ENCODE measurements around the gene TRIM62. TPM values are rescaled to one million over a fixed set of nuclear protein-coding genes. Genes with fewer than 3 reads are reported as not detected.
"Not testable (repeated sequence)": the region's sequence is repeated elsewhere in the genome, so short reads cannot be mapped to it uniquely, and the experiment has no call there.

The TRIM62 gene
- polyA plus RNA-seq, 4 donors, result 2.4 to 3.6 (median 2.8) TPM

DNA sequence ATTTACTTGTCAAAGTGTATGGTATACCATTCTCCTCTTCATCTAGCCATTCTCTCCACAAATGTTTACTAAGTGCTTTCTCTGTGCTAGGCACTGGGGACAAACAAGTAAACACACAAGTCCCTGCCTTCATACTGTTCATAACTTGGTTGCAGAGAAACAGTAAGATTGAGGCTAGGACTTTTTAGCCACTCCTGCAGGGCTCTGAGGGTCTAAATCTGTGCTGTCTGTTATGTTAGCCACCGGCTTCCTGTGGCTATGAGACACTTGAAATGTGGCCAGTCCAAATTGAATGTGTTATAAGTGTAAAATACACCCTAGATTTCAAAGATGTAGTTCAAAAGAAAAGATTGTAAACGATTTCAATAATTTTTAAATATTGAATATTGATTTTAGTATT, 50.7 kb downstream of the TRIM62 start:
- H3K4me1 ChIP-seq (ENCODE audit: control insufficient read depth in 3 of 3, insufficient read depth in 2 of 3, low read depth in 1 of 3, low read length in 2 of 3), result peaks cover 0 to 5% (median 4%) of the 10 kb centered on the region in 3 donors
- H3K9me3 ChIP-seq (ENCODE audit: control insufficient read depth in 2 of 2, insufficient read depth in 1 of 2, low read depth in 1 of 2, low read length in 1 of 2), result no peaks in the 10 kb centered on the region
- no peak overlapping the region for H3K27ac ChIP-seq (ENCODE audit: low read depth in 1 of 3, low read length in 2 of 3)
- H3K4me3 ChIP-seq (ENCODE audit: low read depth in 1 of 3, low read length in 3 of 3), result no peak overlapping the region
- DNase-seq (no peak), FAIRE-seq (no peak)
- H3K27me3 ChIP-seq (ENCODE audit: control insufficient read depth in 3 of 3, insufficient read depth in 3 of 3, low read length in 3 of 3), result peaks cover 0 to 2% (median 0%) of the 10 kb centered on the region in 3 donors
- H3K36me3 ChIP-seq (ENCODE audit: control insufficient read depth in 3 of 3, insufficient read depth in 2 of 3, low read depth in 1 of 3, low read length in 3 of 3), result no peaks in the 10 kb centered on the region
- 76 to 83% (median 82%) methylated on average over 2 of the region's 2 CpGs for WGBS, 3 donors

DNA sequence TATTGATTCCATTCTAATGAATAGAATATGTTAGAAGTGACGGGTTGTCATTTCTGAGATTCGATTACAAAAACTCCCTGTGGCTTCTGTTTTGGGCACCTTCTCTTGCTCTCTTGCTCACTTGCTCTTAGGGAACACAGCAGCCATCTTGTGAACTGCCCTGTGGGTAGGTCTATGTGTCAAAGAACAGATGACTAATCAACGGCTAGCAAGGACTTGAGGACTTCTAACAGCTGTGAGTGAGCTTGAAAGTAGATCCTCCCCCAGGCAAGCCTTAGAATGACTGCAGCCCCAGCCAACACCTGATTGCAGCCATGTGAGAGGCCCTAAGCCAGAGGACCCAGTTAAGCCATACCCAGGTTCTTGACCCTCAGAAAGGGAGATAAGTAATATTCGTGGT, 51.5 kb downstream of the TRIM62 start:
- peaks cover 0 to 7% (median 4%) of the 10 kb centered on the region in 3 donors for H3K4me1 ChIP-seq (ENCODE audit: control insufficient read depth in 3 of 3, insufficient read depth in 2 of 3, low read depth in 1 of 3, low read length in 2 of 3)
- no peak for FAIRE-seq
- H3K9me3 ChIP-seq (ENCODE audit: control insufficient read depth in 2 of 2, insufficient read depth in 1 of 2, low read depth in 1 of 2, low read length in 1 of 2), result no peaks in the 10 kb centered on the region
- no peaks in the 10 kb centered on the region for H3K36me3 ChIP-seq (ENCODE audit: control insufficient read depth in 3 of 3, insufficient read depth in 2 of 3, low read depth in 1 of 3, low read length in 3 of 3)
- 72 to 77% (median 72%) methylated on average over 4 of the region's 4 CpGs for WGBS, 3 donors
- peak in 1 of 2 donors; percentile 5 for DNase-seq
- H3K27me3 ChIP-seq (ENCODE audit: control insufficient read depth in 3 of 3, insufficient read depth in 3 of 3, low read length in 3 of 3), result peaks cover 0 to 2% (median 0%) of the 10 kb centered on the region in 3 donors
- no peak overlapping the region for H3K4me3 ChIP-seq (ENCODE audit: low read depth in 1 of 3, low read length in 3 of 3)
- no peak overlapping the region for H3K27ac ChIP-seq (ENCODE audit: low read depth in 1 of 3, low read length in 2 of 3)

DNA sequence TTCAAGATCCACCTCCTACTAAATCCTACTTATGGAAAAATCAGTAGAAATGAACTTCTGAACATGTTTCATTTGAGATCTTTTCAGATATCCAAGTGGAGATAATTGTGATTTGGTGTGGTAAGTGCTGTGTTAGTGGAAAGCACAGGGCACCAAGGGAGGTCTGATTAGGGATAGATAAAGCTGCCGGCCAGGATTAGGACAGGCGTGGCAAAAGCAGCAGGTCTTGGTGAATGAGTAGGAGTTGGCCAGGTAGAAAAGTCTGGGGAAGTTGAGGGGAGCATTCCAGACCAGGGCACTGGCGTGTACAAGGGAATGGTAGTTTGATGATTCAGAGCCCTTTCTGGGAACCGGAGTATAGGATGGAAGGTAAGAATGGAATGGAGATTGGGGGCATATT, 53.1 kb downstream of the TRIM62 start:
- H3K4me3 ChIP-seq (ENCODE audit: low read depth in 1 of 3, low read length in 3 of 3), result no peak overlapping the region
- peaks cover 0 to 2% (median 0%) of the 10 kb centered on the region in 3 donors for H3K27me3 ChIP-seq (ENCODE audit: control insufficient read depth in 3 of 3, insufficient read depth in 3 of 3, low read length in 3 of 3)
- 75 to 81% (median 77%) methylated on average over 4 of the region's 4 CpGs for WGBS, 3 donors
- peaks cover 0 to 7% (median 4%) of the 10 kb centered on the region in 3 donors for H3K4me1 ChIP-seq (ENCODE audit: control insufficient read depth in 3 of 3, insufficient read depth in 2 of 3, low read depth in 1 of 3, low read length in 2 of 3)
- DNase-seq (no peak), FAIRE-seq (no peak)
- no peak overlapping the region for H3K27ac ChIP-seq (ENCODE audit: low read depth in 1 of 3, low read length in 2 of 3)
- H3K36me3 ChIP-seq (ENCODE audit: control insufficient read depth in 3 of 3, insufficient read depth in 2 of 3, low read depth in 1 of 3, low read length in 3 of 3), result no peaks in the 10 kb centered on the region
- H3K9me3 ChIP-seq (ENCODE audit: control insufficient read depth in 2 of 2, insufficient read depth in 1 of 2, low read depth in 1 of 2, low read length in 1 of 2), result no peaks in the 10 kb centered on the region

DNA sequence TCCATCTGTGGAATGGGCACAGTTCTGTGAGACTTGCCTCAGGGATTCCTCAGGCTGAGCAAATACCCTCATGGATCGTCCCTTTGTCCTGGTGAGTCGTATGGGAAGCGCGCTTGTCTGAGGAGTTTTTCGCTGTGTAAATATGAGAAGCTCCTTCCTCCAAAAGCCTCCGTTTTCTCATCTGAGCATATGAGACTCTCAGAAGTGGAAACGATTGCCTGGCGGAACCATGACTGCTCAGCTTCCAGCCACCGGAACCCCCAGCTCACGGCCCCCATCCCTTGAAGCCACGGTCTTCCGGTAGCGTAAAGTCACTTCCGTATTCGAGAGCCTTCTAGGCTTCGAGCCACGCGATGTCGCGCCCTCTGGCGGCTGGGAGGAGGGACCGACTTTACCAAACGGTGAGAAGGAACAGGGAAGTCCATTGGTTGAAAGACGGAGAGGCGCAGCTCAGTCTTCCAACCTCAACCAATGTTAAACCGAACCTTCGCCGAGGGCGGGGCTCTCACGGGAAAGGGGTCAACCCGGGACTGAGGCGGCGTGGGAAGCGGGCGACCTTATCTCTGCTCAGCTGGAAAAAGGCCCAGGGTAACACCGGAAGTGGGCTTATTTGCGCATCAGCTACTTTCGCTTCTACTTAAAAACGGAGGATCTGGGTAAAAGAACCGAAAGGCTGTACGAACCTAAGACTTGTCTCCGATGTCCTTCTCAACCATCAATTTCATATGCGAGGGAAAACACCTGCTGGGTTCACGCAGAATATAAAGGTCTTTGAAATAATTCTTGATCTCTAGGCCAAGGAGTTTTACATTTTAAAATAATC, 54.6 kb downstream of the TRIM62 start:
- Histone ChIP-seq H3K27me3 (ENCODE audit: control insufficient read depth in 3 of 3, insufficient read depth in 3 of 3, low read length in 3 of 3) (peaks cover 0 to 2% (median 0%) of the 10 kb centered on the region in 3 donors), H3K36me3 (ENCODE audit: control insufficient read depth in 3 of 3, insufficient read depth in 2 of 3, low read depth in 1 of 3, low read length in 3 of 3) (no peaks in the 10 kb centered on the region), H3K4me1 (ENCODE audit: control insufficient read depth in 3 of 3, insufficient read depth in 2 of 3, low read depth in 1 of 3, low read length in 2 of 3) (peaks cover 0 to 7% (median 4%) of the 10 kb centered on the region in 3 donors), H3K9me3 (ENCODE audit: control insufficient read depth in 2 of 2, insufficient read depth in 1 of 2, low read depth in 1 of 2, low read length in 1 of 2) (no peaks in the 10 kb centered on the region), H3K4me3 (ENCODE audit: low read depth in 1 of 3, low read length in 3 of 3) (peak overlapping the region; percentile 58 to 80 (median 78)), H3K27ac (ENCODE audit: low read depth in 1 of 3, low read length in 2 of 3) (peak overlapping the region; percentile 78 to 92 (median 85))
- DNase-seq (peak; percentile 100), FAIRE-seq (peak; percentile 92)
- WGBS, 3 donors, result 1 to 3% (median 1%) methylated on average over 44 of the region's 44 CpGs

DNA sequence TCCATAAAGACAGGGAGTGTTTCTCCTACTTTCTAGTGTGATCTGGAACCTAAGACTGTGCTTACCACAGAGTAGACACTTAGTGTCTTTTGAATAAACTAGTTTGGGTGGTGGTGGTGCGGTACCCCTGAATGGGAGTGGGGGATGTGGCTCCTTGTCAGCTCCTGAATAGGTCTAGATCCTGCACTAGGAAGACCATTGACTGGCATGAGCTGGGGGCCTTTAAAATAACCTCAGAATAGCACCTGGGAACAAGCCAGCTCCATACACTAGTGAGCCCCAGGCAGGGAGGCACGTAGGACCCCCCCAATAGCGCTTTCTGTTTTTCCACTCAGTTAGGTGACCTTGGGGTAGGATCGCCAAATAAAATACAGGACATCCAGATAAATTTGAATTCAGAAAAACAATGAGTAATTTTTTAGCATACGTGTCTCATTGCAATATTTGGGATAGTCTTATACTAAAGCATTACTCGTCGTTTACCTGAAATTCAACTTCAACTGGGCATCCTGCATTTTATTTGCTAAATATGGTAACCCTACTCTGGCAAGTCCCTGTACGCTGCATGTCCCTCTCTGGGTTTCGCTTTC, 55.3 kb downstream of the TRIM62 start:
- Histone ChIP-seq H3K4me3 (ENCODE audit: low read depth in 1 of 3, low read length in 3 of 3) (peak overlapping the region; percentile 58 to 80 (median 78)), H3K4me1 (ENCODE audit: control insufficient read depth in 3 of 3, insufficient read depth in 2 of 3, low read depth in 1 of 3, low read length in 2 of 3) (peaks cover 0 to 7% (median 4%) of the 10 kb centered on the region in 3 donors), H3K27me3 (ENCODE audit: control insufficient read depth in 3 of 3, insufficient read depth in 3 of 3, low read length in 3 of 3) (peaks cover 0 to 2% (median 0%) of the 10 kb centered on the region in 3 donors), H3K9me3 (ENCODE audit: control insufficient read depth in 2 of 2, insufficient read depth in 1 of 2, low read depth in 1 of 2, low read length in 1 of 2) (no peaks in the 10 kb centered on the region), H3K27ac (ENCODE audit: low read depth in 1 of 3, low read length in 2 of 3) (peak overlapping the region; percentile 78 to 92 (median 85)), H3K36me3 (ENCODE audit: control insufficient read depth in 3 of 3, insufficient read depth in 2 of 3, low read depth in 1 of 3, low read length in 3 of 3) (no peaks in the 10 kb centered on the region)
- FAIRE-seq (no peak), DNase-seq (no peak)
- 25 to 30% (median 28%) methylated on average over 9 of the region's 9 CpGs for WGBS, 3 donors

DNA sequence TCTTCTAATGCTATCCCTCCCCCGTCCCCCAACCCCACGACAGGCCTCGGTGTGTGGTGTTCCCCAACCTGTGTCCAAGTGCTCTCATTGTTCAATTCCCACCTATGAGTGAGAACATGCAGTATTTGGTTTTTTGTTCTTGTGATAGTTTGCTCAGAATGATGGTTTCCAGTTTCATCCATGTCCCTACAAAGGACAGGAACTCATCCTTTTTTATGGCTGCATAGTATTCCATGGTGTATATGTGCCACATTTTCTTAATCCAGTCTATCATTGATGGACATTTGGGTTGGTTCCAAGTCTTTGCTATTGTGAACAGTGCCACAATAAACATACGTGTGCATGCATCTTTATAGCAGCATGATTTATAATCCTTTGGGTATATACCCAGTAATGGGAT, 57.2 kb downstream of the TRIM62 start:
- H3K27ac ChIP-seq (ENCODE audit: low read depth in 1 of 3, low read length in 2 of 3); H3K4me3 ChIP-seq (ENCODE audit: low read depth in 1 of 3, low read length in 3 of 3); FAIRE-seq; DNase-seq; H3K9me3 ChIP-seq (ENCODE audit: control insufficient read depth in 2 of 2, insufficient read depth in 1 of 2, low read depth in 1 of 2, low read length in 1 of 2); H3K36me3 ChIP-seq (ENCODE audit: control insufficient read depth in 3 of 3, insufficient read depth in 2 of 3, low read depth in 1 of 3, low read length in 3 of 3); H3K4me1 ChIP-seq (ENCODE audit: control insufficient read depth in 3 of 3, insufficient read depth in 2 of 3, low read depth in 1 of 3, low read length in 2 of 3); H3K27me3 ChIP-seq (ENCODE audit: control insufficient read depth in 3 of 3, insufficient read depth in 3 of 3, low read length in 3 of 3): not testable (repeated sequence)
- 94 to 98% (median 95%) methylated on average over 4 of the region's 4 CpGs for WGBS, 3 donors

DNA sequence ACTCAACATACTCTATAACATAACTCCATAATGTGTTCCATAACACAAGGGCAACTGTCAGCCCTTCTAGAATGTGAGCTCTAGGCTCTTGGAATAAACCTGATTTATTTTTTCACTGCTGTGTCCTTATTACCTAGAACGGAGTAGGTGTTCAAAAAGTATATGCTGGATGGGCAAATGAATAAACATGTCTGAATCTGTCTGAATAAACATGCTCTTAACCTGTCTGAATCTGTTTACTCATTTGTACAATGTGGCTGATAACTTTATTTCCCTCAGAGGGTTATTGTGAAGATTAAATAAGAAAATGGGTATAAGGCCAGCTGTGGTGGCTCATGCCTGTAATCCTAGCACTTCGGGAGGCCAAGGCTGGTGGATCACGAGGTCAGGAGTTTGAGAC, 58.6 kb downstream of the TRIM62 start:
- DNase-seq (no peak), FAIRE-seq (no peak)
- H3K4me1 ChIP-seq (ENCODE audit: control insufficient read depth in 3 of 3, insufficient read depth in 2 of 3, low read depth in 1 of 3, low read length in 2 of 3), result peaks cover 0 to 5% (median 4%) of the 10 kb centered on the region in 3 donors
- 70 to 81% (median 74%) methylated on average over 3 of the region's 3 CpGs for WGBS, 3 donors
- H3K27me3 ChIP-seq (ENCODE audit: control insufficient read depth in 3 of 3, insufficient read depth in 3 of 3, low read length in 3 of 3), result no peaks in the 10 kb centered on the region
- no peak overlapping the region for H3K4me3 ChIP-seq (ENCODE audit: low read depth in 1 of 3, low read length in 3 of 3)
- no peaks in the 10 kb centered on the region for H3K36me3 ChIP-seq (ENCODE audit: control insufficient read depth in 3 of 3, insufficient read depth in 2 of 3, low read depth in 1 of 3, low read length in 3 of 3)
- no peak overlapping the region for H3K27ac ChIP-seq (ENCODE audit: low read depth in 1 of 3, low read length in 2 of 3)
- no peaks in the 10 kb centered on the region for H3K9me3 ChIP-seq (ENCODE audit: control insufficient read depth in 2 of 2, insufficient read depth in 1 of 2, low read depth in 1 of 2, low read length in 1 of 2)

DNA sequence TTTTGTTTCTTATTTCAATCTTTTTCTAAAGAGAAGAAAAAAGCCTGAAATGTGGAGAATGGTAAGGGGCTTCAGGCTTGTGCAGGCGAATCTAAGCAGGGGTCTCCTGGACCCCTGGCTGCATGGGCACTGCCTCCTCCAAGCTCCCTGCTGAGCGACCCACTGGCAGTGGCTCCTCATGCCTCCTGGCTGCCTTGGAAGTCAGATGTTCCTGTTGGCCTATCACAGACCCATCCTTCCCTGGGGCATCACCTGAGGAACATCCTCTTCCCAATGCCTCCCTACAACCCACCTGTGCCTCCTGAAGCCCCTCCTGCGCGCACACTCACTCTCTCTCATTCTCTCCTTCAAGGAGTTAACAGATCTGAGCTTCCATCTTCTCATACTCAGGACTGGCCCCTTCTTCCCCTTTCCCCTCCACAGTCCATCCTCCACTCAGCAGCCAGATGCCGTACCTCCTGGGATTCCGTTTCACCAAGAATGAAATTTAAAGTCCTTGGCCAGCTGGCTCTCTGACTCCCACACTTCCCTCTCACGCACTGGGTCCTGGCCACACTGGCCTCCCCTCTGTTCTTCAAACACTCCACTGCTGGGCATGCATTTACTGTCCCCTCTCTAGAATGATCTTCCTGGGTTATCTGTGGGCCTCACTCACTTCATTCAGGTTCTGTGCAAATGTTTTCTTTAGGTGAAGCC, 59.2 kb downstream of the TRIM62 start:
- no peak for FAIRE-seq

More for the DNA sequence above, 59.2 kb downstream of the TRIM62 start:
- no peak overlapping the region for H3K4me3 ChIP-seq (ENCODE audit: low read depth in 1 of 3, low read length in 3 of 3)
- peaks cover 0 to 5% (median 4%) of the 10 kb centered on the region in 3 donors for H3K4me1 ChIP-seq (ENCODE audit: control insufficient read depth in 3 of 3, insufficient read depth in 2 of 3, low read depth in 1 of 3, low read length in 2 of 3)
- H3K9me3 ChIP-seq (ENCODE audit: control insufficient read depth in 2 of 2, insufficient read depth in 1 of 2, low read depth in 1 of 2, low read length in 1 of 2), result no peaks in the 10 kb centered on the region
- no peak for DNase-seq
- no peak overlapping the region for H3K27ac ChIP-seq (ENCODE audit: low read depth in 1 of 3, low read length in 2 of 3)
- H3K27me3 ChIP-seq (ENCODE audit: control insufficient read depth in 3 of 3, insufficient read depth in 3 of 3, low read length in 3 of 3), result no peaks in the 10 kb centered on the region
- WGBS, 3 donors, result 70 to 81% (median 78%) methylated on average over 7 of the region's 7 CpGs
- no peaks in the 10 kb centered on the region for H3K36me3 ChIP-seq (ENCODE audit: control insufficient read depth in 3 of 3, insufficient read depth in 2 of 3, low read depth in 1 of 3, low read length in 3 of 3)
